ENCODE measurements around the gene NISCH.
"Not testable (repeated sequence)": the region's sequence is repeated elsewhere in the genome, so short reads cannot be mapped to it uniquely, and the experiment has no call there.

The NISCH gene

DNA sequence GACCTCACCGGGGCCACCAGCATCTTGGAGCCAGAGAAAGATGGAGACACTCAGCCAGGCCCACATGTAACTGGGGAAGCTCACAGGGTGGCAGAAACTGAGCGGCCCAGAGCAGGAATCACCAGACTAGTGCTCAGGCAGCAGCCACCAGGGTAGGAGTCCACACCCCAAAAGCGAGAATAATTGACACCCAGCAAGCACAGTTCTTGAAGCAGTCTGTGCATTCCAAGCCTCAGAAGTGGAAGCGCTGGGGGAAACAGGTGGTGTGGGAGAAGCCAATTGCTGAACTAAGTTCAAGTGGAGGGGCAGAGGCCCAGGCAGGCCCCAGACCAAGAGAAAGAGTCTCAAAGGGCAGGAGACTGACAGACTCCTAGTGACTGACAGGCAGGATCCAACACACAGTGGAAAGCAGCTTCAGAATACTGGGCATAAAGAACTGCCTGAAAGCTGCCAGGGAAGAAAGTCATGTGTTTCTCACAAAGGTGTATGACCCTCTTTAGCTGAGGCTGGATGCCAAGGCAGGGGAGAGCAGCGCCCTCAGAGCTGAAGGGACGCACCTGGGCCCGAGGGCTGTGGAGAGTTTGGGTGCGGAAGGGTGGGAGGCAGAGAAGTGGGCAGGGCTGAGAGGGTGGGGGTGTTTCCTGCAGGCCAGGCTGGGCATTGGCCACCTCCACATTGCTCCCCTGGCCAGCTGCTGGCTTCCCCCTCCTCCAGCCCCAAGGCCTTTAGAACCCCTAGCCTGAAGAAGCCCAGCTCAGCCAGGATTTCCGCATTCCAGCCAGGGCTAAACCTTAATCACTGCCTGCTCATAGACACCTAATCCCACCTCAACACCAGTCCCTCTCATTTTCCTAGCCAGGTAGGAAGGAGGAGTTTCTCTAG is 70.5 kb downstream of the NISCH start:
- no peak for TF ChIP-seq EZH2phosphoT487 (IDR thresholded peaks at IDR 0.05; ENCODE audit: low read depth)
- TF ChIP-seq, protein P1, sequence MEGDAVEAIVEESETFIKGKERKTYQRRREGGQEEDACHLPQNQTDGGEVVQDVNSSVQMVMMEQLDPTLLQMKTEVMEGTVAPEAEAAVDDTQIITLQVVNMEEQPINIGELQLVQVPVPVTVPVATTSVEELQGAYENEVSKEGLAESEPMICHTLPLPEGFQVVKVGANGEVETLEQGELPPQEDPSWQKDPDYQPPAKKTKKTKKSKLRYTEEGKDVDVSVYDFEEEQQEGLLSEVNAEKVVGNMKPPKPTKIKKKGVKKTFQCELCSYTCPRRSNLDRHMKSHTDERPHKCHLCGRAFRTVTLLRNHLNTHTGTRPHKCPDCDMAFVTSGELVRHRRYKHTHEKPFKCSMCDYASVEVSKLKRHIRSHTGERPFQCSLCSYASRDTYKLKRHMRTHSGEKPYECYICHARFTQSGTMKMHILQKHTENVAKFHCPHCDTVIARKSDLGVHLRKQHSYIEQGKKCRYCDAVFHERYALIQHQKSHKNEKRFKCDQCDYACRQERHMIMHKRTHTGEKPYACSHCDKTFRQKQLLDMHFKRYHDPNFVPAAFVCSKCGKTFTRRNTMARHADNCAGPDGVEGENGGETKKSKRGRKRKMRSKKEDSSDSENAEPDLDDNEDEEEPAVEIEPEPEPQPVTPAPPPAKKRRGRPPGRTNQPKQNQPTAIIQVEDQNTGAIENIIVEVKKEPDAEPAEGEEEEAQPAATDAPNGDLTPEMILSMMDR (IDR thresholded peaks at IDR 0.05; ENCODE audit: low read depth, low read length): no peak
- Histone ChIP-seq H3K9ac (ENCODE audit: low read length) (no peak overlapping the region), H4K20me1 (ENCODE audit: insufficient read depth, low read length) (peaks cover 6% of the 10 kb centered on the region), H3K4me2 (ENCODE audit: low read length) (no peak overlapping the region), H3K36me3 (replicated peaks; ENCODE audit: low read depth, low read length) (peaks cover 33% of the 10 kb centered on the region), H3K4me1 (ENCODE audit: low read length) (no peaks in the 10 kb centered on the region), H3K27ac (ENCODE audit: low read length) (no peak overlapping the region), H3K4me3 (ENCODE audit: low read length) (no peak overlapping the region), H3K27me3 (ENCODE audit: low read depth, low read length) (no peaks in the 10 kb centered on the region), H3K9me3 (ENCODE audit: insufficient read depth, low read length) (no peaks in the 10 kb centered on the region), H3K79me2 (ENCODE audit: low read length) (peaks cover 10% of the 10 kb centered on the region), H2AFZ (ENCODE audit: low read depth, low read length) (no peak overlapping the region)

- not testable (repeated sequence) for H3K27ac ChIP-seq (ENCODE audit: low read length); H3K9ac ChIP-seq (ENCODE audit: low read length); H3K4me1 ChIP-seq (ENCODE audit: low read length); H3K4me3 ChIP-seq (ENCODE audit: low read length); H2AFZ ChIP-seq (ENCODE audit: low read depth, low read length); H3K4me2 ChIP-seq (ENCODE audit: low read length); H3K27me3 ChIP-seq (ENCODE audit: low read depth, low read length); H3K9me3 ChIP-seq (ENCODE audit: insufficient read depth, low read length)
- Histone ChIP-seq H3K79me2 (ENCODE audit: low read length) (peaks cover 17% of the 10 kb centered on the region), H4K20me1 (ENCODE audit: insufficient read depth, low read length) (peaks cover 14% of the 10 kb centered on the region), H3K36me3 (replicated peaks; ENCODE audit: low read depth, low read length) (peaks cover 33% of the 10 kb centered on the region)
Observed at GRCh38 chr3:52526671-52527038, 71.3 kb downstream of the NISCH start.

DNA sequence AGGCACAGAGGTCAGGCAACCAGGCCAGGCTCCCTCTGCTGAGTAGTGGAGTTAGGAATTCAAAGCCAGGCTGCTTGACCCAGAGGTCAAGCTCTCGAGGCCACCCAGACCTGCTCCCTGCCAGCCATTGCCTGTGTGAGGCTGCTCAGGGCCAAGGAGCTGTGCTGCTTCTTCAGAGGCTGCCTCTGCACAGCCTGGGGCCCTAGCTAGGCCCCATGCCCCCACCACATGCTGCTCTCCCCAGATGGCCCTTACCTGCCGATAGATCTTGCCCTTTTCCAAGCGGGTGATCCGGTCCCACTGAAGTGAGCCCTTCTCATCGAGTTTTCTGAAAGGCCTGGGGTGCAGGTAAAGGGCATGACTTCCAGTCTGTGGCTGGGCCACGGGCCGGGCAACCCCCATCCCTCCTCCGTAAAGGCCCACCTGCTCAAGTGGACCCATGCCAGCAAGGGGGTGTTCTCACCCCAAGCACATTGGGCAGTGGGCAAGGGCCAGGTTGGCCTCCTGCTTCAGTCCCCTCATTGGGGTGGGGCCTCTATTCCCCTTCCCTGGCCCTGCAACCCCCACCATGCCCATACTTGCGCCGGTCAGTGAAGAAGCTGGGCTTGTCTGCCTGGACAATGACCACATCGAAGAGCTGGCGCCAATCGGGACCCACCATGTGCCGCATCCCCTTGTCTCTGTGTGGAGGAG is 71.8 kb downstream of the NISCH start:
- peaks cover 4% of the 10 kb centered on the region for H3K4me1 ChIP-seq (ENCODE audit: low read length)
- no peak overlapping the region for H3K27ac ChIP-seq (ENCODE audit: low read length)
- H3K4me3 ChIP-seq (ENCODE audit: low read length): no peak overlapping the region
- H2AFZ ChIP-seq (ENCODE audit: low read depth, low read length): no peak overlapping the region
- peaks cover 19% of the 10 kb centered on the region for H4K20me1 ChIP-seq (ENCODE audit: insufficient read depth, low read length)
- peaks cover 22% of the 10 kb centered on the region for H3K79me2 ChIP-seq (ENCODE audit: low read length)
- H3K4me2 ChIP-seq (ENCODE audit: low read length): no peak overlapping the region
- H3K36me3 ChIP-seq (replicated peaks; ENCODE audit: low read depth, low read length): peaks cover 33% of the 10 kb centered on the region
- no peaks in the 10 kb centered on the region for H3K27me3 ChIP-seq (ENCODE audit: low read depth, low read length)
- H3K9ac ChIP-seq (ENCODE audit: low read length): no peak overlapping the region
- H3K9me3 ChIP-seq (ENCODE audit: insufficient read depth, low read length): no peaks in the 10 kb centered on the region
- TF ChIP-seq, protein P1 (IDR thresholded peaks at IDR 0.05; ENCODE audit: low read depth, low read length): no peak
- no peak for TF ChIP-seq EZH2phosphoT487 (IDR thresholded peaks at IDR 0.05; ENCODE audit: low read depth)

GRCh38 chr3:52527732-52528585 is 72.6 kb downstream of the NISCH start:
- peaks cover 33% of the 10 kb centered on the region for H3K36me3 ChIP-seq (replicated peaks; ENCODE audit: low read depth, low read length)

More at GRCh38 chr3:52527732-52528585, 72.6 kb downstream of the NISCH start:
- no peak overlapping the region for H3K4me3 ChIP-seq (ENCODE audit: low read length)
- no peak overlapping the region for H3K4me2 ChIP-seq (ENCODE audit: low read length)
- peaks cover 8% of the 10 kb centered on the region for H3K4me1 ChIP-seq (ENCODE audit: low read length)
- H3K79me2 ChIP-seq (ENCODE audit: low read length): peaks cover 30% of the 10 kb centered on the region
- H3K27me3 ChIP-seq (ENCODE audit: low read depth, low read length): no peaks in the 10 kb centered on the region
- no peak overlapping the region for H3K9ac ChIP-seq (ENCODE audit: low read length)
- no peak overlapping the region for H3K27ac ChIP-seq (ENCODE audit: low read length)
- no peak overlapping the region for H2AFZ ChIP-seq (ENCODE audit: low read depth, low read length)
- no peak for TF ChIP-seq EZH2phosphoT487 (IDR thresholded peaks at IDR 0.05; ENCODE audit: low read depth)
- H4K20me1 ChIP-seq (ENCODE audit: insufficient read depth, low read length): peaks cover 23% of the 10 kb centered on the region
- H3K9me3 ChIP-seq (ENCODE audit: insufficient read depth, low read length): no peaks in the 10 kb centered on the region

All from OCI-LY3 (cell line).